ENCODE measurements around the gene HSPG2. TPM values are rescaled to one million over a fixed set of nuclear protein-coding genes. Genes with fewer than 3 reads are reported as not detected.

The HSPG2 gene
- total and polyA plus RNA-seq, 2 of the 13 experiments (the other 11 are each of a cell fraction or from before 2014, with no cell fraction given), result 9.1 to 13.1 TPM

DNA sequence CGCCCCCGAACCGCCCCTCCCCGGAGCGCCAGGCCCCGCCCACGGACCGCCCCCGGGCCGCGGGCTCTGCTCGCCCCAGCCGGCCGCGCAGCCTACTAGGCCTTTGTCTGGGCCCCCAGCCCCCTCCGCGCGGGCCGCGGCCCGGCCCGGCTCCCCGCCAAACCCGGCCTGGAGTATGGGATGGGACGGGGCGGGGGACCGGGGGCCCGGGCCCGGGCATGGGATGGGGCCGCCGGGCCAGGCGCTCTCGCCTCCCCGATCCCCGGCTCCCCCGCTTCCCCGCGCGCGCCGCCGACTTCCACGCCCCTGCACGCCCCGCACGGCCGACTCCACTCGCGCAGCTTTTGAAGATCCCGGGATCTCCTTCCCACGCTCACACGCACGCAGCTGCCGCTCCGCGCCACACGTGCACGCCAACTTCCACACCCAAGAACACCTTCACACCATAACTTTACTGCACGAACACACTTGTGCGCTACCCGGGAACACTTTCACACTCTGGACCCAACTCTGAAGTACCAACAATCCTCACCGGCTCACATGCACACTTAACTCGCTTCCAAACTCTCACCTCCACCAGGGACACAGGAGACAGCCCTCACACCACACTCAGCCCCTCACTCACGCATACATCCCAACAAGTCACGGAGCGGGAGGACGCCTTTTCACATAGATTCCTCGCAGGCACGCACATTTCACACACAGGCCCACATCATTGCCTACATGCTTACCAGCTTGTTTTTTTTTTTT lies 437 bp upstream of the HSPG2 start (continued):
- TF ChIP-seq, protein P1, sequence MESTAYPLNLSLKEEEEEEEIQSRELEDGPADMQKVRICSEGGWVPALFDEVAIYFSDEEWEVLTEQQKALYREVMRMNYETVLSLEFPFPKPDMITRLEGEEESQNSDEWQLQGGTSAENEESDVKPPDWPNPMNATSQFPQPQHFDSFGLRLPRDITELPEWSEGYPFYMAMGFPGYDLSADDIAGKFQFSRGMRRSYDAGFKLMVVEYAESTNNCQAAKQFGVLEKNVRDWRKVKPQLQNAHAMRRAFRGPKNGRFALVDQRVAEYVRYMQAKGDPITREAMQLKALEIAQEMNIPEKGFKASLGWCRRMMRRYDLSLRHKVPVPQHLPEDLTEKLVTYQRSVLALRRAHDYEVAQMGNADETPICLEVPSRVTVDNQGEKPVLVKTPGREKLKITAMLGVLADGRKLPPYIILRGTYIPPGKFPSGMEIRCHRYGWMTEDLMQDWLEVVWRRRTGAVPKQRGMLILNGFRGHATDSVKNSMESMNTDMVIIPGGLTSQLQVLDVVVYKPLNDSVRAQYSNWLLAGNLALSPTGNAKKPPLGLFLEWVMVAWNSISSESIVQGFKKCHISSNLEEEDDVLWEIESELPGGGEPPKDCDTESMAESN (CRISPR knock-in tag; conservative IDR thresholded peaks at IDR 0.05), result no peak
- TF ChIP-seq, protein P2, sequence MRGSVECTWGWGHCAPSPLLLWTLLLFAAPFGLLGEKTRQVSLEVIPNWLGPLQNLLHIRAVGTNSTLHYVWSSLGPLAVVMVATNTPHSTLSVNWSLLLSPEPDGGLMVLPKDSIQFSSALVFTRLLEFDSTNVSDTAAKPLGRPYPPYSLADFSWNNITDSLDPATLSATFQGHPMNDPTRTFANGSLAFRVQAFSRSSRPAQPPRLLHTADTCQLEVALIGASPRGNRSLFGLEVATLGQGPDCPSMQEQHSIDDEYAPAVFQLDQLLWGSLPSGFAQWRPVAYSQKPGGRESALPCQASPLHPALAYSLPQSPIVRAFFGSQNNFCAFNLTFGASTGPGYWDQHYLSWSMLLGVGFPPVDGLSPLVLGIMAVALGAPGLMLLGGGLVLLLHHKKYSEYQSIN (CRISPR knock-in tag; IDR thresholded peaks at IDR 0.05; ENCODE audit: borderline replicate concordance), result no peak
- TF ChIP-seq ZNF567 (CRISPR knock-in tag; IDR thresholded peaks at IDR 0.05; ENCODE audit: borderline replicate concordance) (no peak), RFX3 (CRISPR knock-in tag; IDR thresholded peaks at IDR 0.05) (no peak), ZBTB7A (CRISPR knock-in tag; IDR thresholded peaks at IDR 0.05) (no peak; the same call in 1 of the 2 replicates), HNF4A (CRISPR knock-in tag; IDR thresholded peaks at IDR 0.05) (no peak), SUZ12 (IDR thresholded peaks at IDR 0.05; ENCODE audit: low read depth, low read length) (no peak), ZFP90 (CRISPR knock-in tag; IDR thresholded peaks at IDR 0.05; ENCODE audit: borderline replicate concordance) (no peak), TRIM24 (CRISPR knock-in tag; IDR thresholded peaks at IDR 0.05) (no peak), ZNF766 (CRISPR knock-in tag; IDR thresholded peaks at IDR 0.05; ENCODE audit: borderline replicate concordance) (no peak), ZNF138 (CRISPR knock-in tag; IDR thresholded peaks at IDR 0.05; ENCODE audit: low read depth) (0 out of 2 replicates have a peak, but pooled peaks have one; percentile 57)
- TF ChIP-seq, protein P3, sequence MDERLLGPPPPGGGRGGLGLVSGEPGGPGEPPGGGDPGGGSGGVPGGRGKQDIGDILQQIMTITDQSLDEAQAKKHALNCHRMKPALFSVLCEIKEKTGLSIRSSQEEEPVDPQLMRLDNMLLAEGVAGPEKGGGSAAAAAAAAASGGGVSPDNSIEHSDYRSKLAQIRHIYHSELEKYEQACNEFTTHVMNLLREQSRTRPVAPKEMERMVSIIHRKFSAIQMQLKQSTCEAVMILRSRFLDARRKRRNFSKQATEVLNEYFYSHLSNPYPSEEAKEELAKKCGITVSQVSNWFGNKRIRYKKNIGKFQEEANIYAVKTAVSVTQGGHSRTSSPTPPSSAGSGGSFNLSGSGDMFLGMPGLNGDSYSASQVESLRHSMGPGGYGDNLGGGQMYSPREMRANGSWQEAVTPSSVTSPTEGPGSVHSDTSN (CRISPR knock-in tag; IDR thresholded peaks at IDR 0.05), result no peak
- TF ChIP-seq, protein P4, sequence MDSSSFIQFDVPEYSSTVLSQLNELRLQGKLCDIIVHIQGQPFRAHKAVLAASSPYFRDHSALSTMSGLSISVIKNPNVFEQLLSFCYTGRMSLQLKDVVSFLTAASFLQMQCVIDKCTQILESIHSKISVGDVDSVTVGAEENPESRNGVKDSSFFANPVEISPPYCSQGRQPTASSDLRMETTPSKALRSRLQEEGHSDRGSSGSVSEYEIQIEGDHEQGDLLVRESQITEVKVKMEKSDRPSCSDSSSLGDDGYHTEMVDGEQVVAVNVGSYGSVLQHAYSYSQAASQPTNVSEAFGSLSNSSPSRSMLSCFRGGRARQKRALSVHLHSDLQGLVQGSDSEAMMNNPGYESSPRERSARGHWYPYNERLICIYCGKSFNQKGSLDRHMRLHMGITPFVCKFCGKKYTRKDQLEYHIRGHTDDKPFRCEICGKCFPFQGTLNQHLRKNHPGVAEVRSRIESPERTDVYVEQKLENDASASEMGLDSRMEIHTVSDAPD (CRISPR knock-in tag; IDR thresholded peaks at IDR 0.05), result no peak
- TF ChIP-seq, protein P5, sequence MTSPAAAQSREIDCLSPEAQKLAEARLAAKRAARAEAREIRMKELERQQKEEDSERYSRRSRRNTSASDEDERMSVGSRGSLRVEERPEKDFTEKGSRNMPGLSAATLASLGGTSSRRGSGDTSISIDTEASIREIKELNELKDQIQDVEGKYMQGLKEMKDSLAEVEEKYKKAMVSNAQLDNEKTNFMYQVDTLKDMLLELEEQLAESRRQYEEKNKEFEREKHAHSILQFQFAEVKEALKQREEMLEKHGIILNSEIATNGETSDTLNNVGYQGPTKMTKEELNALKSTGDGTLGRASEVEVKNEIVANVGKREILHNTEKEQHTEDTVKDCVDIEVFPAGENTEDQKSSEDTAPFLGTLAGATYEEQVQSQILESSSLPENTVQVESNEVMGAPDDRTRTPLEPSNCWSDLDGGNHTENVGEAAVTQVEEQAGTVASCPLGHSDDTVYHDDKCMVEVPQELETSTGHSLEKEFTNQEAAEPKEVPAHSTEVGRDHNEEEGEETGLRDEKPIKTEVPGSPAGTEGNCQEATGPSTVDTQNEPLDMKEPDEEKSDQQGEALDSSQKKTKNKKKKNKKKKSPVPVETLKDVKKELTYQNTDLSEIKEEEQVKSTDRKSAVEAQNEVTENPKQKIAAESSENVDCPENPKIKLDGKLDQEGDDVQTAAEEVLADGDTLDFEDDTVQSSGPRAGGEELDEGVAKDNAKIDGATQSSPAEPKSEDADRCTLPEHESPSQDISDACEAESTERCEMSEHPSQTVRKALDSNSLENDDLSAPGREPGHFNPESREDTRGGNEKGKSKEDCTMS (CRISPR knock-in tag; conservative IDR thresholded peaks at IDR 0.05), result no peak
- TF ChIP-seq, protein P6, sequence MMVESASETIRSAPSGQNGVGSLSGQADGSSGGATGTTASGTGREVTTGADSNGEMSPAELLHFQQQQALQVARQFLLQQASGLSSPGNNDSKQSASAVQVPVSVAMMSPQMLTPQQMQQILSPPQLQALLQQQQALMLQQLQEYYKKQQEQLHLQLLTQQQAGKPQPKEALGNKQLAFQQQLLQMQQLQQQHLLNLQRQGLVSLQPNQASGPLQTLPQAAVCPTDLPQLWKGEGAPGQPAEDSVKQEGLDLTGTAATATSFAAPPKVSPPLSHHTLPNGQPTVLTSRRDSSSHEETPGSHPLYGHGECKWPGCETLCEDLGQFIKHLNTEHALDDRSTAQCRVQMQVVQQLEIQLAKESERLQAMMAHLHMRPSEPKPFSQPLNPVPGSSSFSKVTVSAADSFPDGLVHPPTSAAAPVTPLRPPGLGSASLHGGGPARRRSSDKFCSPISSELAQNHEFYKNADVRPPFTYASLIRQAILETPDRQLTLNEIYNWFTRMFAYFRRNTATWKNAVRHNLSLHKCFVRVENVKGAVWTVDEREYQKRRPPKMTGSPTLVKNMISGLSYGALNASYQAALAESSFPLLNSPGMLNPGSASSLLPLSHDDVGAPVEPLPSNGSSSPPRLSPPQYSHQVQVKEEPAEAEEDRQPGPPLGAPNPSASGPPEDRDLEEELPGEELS (CRISPR knock-in tag; IDR thresholded peaks at IDR 0.05), result no peak
- TF ChIP-seq, protein P7, sequence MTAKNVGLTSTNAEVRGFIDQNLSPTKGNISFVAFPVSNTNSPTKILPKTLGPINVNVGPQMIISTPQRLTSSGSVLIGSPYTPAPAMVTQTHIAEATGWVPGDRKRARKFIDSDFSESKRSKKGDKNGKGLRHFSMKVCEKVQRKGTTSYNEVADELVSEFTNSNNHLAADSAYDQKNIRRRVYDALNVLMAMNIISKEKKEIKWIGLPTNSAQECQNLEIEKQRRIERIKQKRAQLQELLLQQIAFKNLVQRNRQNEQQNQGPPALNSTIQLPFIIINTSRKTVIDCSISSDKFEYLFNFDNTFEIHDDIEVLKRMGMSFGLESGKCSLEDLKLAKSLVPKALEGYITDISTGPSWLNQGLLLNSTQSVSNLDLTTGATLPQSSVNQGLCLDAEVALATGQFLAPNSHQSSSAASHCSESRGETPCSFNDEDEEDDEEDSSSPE (CRISPR knock-in tag; IDR thresholded peaks at IDR 0.05), result no peak
